Fibroblast of gingiva (primary cell): ENCODE results near the gene TSKU.

Source experiments
- DNase-seq: peaks from one replicate; pipeline ENCODE4 v3.0.0-alpha.2; 2011; ENCODE audit warnings: low read depth

Gene TSKU, protein sequence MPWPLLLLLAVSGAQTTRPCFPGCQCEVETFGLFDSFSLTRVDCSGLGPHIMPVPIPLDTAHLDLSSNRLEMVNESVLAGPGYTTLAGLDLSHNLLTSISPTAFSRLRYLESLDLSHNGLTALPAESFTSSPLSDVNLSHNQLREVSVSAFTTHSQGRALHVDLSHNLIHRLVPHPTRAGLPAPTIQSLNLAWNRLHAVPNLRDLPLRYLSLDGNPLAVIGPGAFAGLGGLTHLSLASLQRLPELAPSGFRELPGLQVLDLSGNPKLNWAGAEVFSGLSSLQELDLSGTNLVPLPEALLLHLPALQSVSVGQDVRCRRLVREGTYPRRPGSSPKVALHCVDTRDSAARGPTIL

DNA sequence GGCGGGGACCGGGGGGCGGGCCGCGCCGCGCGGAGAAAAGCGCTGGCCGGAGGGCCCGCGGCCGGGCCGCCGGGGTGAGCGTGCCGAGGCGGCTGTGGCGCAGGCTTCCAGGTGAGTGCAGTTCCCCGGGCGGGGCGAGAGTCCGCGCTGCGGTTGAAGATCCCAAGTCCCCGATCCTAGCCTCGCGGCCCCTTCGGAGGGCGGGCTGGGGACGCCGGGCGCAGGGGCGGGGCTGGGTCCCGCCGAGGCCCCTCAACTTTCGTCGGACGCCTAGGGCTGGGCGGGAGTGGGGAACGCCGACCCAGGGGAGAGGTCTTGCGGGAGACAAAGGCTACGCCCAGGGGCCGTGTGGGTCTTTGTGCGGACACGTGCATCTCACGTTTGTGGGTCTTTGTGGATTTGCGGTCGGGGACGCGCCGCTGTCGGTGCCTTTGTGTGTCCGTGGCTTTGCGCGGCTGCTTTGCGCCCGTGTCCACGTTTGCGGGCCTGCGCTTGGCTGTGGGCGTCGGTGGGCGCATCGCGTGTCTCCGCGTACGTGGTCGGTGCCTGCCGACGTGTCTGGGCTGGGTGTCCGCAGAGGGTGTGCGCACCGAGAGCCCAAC lies at the start of gene TSKU:
TSKU (plus strand) TSS at position 63 of the 602 bp plus-strand sequence. CDS start 12,261 bp downstream, outside the sequence.
- DNase-seq = no peak

DNA sequence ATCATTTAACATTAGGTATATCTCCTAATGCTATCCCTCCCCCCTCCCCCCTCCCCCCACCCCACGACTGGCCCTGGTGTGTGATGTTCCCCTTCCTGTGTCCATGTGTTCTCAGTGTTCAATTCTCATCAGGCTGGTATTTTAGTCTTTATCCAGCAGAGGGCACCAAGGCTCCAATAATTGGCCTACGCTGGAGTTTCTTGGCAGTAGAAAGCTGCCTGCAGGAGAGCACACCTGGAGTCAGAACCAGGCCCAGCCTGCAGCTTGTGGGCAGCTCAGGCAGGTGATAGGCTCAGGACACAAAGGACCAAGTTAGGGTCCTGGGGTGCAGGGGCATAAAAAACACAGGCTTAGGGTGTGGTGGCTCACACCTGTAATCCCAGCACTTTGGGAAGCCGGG lies 49.2 kb upstream of the TSKU start:
- peak; percentile 50 for DNase-seq

DNA sequence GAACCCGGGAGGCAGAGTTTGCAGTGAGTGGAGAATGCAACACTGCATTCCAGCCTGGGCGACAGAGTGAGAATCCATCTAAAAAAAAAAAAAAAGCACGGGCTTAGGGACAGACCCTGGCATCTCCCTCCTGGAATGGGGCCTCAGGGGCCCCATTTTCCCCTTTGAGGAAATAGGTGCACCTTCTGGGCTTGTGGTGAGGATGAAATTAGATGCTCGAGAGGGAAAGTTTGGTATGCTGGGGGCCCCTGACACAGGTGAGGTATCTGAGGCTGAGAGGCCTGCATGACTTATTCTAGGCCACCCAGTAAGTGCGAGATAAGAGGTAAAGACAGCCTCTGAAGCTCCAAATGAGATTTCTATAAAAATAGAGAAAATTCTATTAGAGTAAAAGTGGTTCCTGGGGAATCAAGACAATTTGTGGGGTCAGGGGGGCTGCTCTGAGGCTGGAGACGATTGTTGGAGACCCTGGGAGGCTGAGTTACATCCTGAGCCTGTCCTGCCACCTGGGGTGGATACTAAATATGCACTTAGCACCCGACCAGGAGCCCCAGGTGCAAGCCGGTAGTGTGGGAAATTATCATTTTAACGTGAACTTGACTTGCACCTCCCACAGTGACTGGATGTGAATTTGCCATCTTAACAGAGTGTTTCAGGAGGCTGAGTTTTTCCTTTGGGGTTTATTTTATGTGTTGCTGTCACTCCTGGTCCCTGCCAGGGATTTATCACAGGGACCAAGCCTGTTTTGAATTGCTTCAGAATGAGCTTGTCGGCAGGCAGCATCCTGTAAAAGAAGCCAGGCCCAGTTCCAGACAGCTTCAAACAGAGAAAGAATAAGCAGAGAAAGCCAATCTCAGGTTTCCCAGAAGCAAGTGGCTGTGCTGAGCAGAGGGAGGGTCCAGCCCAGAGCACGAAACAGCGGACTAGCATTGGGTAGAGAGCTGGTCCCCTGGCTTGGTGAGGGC lies 48.4 kb upstream of the TSKU start:
- peak; percentile 16 for DNase-seq

DNA sequence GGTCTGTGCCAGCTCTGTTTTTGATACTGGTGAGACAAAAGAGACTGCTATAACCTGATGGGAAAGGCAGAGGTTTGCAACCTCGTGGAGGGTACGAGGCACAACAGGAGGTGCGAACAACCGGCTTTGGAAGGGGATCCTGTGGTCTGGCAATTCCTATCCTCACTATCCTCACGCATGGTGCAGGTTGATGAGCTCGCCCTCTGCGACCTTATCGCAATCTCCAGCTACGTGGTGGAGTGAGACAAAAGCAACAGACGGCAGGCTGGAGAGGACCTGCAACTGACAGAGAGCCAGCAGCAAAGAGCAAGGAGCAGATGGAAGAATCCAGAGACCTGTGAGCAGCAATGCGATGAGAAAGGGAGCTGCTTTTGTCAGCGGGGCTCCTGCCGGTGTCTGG lies 47.3 kb upstream of the TSKU start:
- DNase-seq = no peak

DNA sequence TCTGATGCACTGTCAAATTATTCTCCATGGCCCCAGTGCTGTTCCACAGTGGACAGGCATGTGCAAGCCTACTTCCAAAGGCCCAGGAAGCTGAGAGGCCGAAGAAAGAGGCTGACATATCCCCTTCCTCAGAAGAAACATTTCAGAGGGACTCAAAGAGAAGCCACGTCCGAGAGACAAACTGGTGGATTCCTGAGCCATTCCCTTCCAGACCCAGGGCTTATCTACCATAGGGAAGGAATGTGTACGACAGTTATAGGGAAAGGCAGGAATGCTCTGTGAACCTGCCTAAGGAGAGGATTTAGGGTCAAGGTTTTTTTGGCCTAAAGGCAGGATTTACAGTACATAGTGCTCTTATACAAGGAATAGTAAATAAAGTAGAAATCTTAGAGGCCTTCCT lies 46.9 kb upstream of the TSKU start:
- no peak for DNase-seq

DNA sequence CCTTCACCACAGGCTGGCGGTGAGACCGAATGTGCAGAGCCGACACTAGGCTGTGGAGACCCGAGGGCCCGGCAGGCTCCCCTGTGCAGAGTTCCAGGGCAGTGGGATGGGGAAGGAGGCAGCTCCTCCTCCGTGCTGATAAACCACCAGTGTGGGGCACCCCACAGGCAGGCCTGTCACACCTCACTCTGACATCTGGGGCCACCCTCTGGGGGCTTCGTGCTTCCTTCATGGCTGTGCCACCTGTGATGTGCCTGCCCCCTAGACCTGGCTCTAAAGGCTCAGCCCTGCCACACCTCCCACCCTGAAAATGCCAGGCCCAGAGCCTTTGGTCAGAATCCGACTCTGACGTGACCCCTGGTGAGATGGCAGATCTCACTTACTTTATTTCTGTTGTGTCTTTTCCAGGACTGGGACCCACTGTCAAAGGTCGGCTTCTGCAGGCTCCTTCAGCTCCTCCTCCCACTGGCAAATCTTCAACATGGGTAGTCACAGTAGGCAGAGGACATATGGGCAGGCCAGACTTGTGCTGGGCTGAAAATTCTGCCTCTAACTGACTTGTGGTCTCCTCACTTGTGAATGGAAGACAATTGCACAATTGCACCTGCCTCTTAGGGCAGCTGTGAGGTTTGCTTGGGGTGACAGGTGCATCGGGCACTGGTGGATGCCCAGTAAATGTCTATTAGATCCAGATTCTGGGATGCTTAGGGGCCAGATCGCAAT lies 46.2 kb upstream of the TSKU start:
- DNase-seq = no peak

DNA sequence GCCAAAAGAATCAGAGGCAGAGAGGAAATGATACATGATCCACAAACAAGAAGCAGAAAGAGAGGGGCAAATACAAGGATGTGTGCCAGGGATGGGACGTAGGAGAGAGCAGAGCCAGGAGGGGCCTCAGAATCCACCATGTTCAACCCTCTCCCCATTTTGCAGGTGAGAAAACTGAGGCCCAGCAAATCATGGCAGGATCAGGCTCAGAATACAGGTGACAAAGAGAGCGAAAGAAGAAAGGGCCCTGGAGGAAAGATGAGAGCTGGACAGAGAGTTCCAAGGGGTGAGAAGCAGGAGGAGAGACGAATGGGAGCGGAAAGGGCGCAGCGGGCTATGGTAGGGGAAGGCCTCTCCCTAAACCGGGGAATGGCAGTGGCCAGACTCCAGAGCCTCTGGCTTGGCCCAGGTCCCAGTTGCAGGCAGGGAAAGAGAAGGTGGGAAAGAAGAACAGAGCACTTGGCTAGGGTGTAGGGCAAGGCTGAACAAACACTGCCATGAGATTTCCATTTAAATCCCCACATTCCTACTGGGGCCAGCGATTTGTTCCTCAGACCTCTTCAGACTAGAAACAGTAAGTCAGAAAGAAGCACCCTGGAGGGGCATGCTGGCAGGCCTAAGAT lies 44.4 kb upstream of the TSKU start:
- no peak for DNase-seq

DNA sequence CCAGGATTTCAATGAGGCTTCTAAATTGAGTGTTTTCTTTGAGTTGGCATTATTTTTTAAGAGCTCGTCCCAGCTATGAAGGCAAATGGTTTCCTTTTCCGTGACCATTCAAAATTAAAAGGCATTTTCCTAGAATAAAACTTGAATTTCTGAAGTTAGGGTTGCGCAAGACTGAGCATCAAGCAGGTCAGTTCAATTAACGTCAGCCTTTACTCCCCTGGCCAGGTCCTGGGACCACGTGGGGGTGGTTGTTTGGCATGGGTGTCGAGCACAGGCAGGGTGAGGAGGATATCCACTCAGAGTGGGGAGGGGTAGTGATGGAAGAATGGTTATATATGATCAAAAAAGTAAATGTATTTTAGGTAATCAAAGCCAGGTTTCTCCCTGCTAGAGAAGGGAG lies 43.4 kb upstream of the TSKU start:
- DNase-seq = no peak

DNA sequence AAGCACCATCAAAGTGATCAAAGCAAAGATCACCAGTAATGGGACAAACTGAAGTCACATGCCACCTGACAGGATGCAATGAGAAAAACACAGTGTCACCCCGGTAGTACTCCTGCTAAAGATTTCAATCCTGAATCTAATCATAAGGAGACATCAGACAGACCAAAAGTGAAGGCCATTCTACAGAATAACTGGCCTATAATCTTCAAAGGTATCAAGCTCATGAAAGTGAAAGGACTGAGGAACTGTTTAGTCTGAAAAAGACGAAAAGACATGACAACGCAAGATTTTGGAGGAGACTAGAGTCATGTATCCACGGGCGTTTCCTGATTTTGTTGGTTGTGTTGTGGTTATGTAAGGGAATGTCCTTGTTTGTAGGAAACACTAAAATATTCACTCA lies 42.4 kb upstream of the TSKU start:
- no peak for DNase-seq

DNA sequence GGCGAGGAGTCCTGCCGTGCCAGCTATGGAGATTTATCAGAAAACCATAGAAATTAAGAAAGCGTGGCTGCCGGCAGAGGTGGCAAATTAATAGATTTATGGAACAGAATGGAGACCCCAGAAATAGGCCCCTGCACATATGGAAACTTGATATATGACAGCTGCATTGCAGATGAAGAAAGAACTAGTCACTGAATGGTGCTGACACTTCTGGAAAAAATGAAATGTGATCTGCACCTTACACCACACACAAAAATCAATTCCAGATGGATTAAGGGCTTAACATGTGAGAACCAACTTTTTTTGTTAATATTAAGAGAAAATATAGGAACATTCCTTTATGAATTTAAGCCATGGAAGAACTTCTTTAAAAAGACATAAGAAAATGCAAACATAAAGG lies 40.3 kb upstream of the TSKU start:
- DNase-seq = peak; percentile 85

DNA sequence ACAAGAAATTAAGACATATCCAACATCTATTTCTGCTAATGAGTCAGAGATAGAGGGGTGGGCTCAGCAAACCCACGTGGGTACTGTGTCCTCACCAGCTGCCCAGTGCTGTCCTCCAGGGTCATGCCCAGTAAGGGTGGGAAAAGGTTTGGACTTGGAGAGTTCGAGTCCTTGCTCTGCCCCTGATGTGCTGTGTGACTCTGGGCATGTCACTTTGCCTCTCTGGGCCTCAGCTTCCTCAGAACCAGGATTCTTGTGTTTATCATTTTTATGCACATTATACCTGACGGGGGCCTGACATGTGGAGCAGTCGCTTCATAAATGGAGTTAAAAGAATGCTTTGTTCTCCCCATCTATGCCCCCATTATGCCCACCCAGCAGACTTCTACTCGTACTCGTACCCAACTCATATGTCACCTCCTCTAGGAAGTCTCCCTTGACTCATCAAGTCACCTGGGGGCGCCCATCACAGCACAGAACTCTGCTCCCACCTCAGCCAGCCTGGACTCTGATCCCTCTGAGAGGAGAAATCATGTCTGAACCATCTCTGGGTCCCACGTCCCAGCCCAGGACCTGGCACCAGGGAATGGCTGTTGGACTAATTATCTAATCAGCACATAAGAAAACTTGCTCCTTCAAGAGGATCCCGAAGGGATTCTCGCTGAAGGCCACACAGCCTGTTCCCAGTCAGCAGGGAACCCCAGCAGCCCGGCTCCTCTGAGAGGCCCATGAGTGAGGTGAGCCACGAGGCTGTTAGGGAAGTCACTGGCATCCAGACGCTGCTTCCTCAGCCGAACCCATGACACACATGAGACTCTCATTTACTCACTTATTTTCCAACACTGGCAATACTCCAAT lies 38.7 kb upstream of the TSKU start:
- DNase-seq = peak; percentile 60

DNA sequence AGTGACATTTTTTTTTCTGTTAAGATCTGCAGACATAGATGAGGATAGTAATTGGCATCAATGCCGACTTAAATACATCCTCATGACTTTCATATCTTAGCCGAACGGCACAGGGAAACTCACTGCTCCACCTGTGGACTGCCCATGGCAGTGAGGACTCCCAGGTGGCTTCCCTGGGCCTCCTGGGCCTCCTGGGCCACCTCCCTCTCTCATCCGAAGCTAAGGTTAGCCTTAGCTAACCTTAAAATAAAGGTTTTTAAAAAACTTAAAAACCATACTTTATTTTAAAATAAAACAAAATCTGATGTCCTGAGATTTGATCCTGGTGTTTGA lies 38.1 kb upstream of the TSKU start:
- DNase-seq = no peak

DNA sequence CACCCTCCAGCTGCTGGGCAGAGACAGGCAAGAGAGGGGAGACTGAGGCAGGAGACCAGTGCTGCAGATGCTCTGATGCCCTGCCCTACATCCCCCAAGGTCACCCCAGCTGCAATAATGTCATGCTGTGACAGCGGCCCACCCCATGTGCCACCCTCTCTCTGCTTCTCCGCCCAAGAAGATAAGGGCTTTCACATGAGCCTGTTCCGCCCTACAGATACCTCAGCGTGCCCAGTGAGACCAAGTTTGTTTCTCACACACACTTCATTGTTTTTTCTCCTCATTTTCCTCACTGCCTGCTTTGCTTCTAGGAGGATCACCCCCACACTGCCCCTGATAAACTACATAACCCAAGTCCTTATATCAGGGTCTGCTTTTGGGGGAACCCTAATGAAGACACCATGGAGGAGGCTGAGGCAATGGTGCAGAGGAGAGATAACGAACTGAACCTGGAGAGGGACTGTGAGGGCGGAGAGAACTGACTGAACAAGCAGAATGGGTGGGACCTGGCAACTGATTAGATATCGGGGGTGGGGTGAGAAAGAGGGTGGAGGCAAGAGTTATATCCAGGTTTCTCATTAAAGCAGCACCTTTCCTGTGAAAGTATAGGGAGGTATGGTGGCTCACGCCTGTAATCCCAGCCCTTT lies 37.5 kb upstream of the TSKU start:
- DNase-seq = no peak

DNA sequence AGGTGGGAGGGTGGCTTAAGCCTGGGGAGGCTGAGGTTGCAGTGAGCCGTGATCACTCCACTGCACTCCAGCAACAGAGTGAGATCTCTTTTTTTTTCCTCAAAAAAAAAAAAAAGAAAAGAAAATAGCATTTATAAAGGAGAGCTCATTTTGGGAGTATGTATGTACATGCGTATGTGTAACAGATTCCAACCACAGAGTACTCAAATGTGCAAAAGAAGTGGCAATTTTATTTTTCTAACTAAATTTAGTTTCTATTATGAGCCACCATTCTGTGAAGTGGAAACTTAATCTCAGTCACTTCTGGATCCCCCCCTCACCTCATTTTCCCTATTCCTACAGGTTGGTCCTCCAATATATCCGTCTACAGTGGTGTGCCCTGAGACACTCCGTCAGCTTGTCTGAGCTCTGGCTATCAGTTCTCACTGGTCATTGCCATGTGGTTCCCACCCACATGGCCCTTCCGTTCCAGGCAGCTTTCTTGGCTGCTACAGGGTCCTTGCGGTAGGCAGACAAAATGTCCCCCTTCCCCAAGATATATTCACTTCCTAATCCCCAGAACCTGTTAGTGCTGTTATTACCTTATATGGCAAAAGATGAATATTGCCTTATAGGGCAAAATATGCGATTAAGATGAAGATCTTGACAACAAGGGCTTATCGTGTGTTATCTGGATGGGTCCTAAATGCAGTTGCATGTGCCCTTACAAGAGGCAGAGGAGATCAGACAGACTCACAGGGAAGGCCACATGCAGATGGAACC lies 35.8 kb upstream of the TSKU start:
- DNase-seq = no peak

DNA sequence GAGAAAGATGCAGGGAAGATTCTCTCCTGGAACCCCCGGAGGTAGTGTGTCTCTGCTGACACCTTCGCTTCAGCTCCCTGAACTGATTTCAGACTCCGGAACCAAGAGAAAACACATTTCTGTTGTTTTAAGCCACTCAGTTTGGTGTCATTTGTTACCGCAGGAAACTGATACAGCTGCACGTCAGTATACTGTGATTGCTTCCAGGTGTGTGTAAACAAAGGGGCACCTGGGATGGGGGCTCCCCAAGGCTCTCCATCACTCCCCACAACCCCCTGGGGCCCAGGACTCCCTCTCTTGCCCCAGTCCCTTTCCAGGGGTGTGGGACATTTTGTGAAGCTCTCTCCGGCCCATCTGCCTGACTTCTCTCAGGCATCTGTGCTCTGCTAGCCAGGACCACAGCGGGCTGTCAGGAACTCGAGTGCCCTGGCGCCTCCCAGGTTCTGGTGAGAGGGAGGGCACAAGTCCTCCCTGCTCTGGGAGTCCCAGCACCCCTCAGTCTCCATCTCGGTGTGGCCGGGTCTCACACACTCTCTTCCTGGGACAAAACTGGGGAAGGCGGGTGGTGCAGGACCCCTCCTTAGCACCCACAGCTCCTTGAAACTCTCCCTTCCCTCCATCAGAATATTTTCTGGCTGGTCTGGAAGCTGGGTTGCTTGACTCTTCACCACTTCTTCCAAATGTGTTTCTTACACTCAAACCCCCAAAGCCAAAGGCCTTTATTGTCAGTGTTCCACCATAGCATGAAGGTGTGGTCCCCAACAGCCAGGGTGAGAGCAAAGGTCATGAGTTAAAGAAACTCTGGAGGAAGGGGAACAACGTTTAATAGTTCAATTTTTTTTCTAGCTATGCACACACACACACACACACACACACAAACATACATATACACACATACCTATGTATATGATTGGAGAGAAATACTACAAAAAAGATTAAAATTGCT lies 35.0 kb upstream of the TSKU start:
- DNase-seq = no peak

DNA sequence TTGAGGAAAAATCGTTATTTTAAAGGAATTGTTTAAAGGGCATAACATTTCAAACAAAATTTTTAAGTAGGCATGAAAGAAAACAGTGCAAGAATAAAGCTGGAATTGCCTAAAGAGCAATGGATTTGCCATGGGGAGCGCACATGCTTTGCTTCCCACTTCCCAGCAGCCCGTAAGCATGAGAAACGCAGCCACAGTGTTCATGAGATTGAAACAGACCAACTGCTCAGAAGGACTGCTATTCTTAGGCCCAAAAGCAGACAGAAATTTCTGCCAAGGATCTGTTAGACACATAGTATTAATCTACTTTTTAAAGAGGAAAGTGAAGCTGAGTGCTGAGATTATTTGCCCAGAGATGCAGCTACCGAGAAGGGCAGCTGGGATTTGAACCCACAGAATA lies 34.2 kb upstream of the TSKU start:
- no peak for DNase-seq

DNA sequence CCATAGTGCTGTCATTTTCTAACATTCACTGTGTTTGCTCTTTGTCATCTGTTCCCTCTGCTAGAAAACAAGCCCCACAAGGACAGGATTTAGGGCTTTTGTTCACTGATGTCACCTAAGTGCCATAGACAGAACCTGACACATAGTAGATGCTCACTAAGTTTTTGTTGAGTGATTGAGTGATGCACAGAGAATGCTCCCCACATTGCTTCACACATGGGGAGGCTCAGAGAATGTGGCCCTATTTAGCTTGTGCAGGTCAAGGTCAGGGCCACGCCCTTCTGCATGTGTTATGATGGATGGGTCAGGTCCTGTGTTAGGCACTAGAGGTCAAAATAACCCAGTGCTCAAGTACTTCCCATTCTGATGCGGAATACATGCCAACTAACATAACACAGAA lies 33.1 kb upstream of the TSKU start:
- no peak for DNase-seq

DNA sequence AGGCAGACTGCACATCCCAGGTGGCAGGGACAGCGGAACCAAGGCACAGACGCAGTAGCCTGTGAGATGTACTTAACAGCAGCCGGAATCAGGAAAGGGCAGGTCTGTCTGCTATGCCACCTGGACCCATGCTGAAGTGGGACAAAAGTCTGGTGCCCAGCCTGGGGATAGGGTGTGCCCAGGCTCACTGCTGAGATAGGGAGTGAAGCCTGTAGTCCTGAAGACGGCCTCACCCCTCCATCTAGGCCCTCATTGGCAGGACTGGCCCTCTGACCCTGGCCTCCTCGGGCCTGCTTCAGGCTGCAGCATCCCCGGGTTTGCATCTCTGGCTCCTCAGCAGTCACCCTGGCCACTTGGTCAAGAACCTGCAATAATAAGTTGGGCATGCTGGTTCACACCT lies 32.4 kb upstream of the TSKU start:
- DNase-seq = no peak
